HEK293 (cell line): ENCODE results near the gene EPM2A.

Experiments used
- ZBTB7A ChIP-seq: fragments of 450-650 bp; formaldehyde crosslinking; IDR thresholded peaks from 2 replicates; pipeline ENCODE4 v1.5.1; 2016; ENCODE audit warnings: low read depth, missing biosample characterization, missing genetic modification characterization
- ZNF311 ChIP-seq: fragments of 450-650 bp; formaldehyde crosslinking; IDR thresholded peaks from 2 replicates; pipeline ENCODE4 v1.5.1; 2017; ENCODE audit warnings: missing biosample characterization, missing genetic modification characterization, borderline replicate concordance
- ZNF658 ChIP-seq: fragments of 450-650 bp; formaldehyde crosslinking; IDR thresholded peaks from 2 replicates; pipeline ENCODE4; 2016; ENCODE audit warnings: missing biosample characterization, missing genetic modification characterization
- TF ChIP-seq, protein P1 (sequence below): fragments of 450-650 bp; formaldehyde crosslinking; IDR thresholded peaks from 2 replicates; pipeline ENCODE4 v1.5.1; 2016; ENCODE audit warnings: missing biosample characterization, missing genetic modification characterization

DNA sequence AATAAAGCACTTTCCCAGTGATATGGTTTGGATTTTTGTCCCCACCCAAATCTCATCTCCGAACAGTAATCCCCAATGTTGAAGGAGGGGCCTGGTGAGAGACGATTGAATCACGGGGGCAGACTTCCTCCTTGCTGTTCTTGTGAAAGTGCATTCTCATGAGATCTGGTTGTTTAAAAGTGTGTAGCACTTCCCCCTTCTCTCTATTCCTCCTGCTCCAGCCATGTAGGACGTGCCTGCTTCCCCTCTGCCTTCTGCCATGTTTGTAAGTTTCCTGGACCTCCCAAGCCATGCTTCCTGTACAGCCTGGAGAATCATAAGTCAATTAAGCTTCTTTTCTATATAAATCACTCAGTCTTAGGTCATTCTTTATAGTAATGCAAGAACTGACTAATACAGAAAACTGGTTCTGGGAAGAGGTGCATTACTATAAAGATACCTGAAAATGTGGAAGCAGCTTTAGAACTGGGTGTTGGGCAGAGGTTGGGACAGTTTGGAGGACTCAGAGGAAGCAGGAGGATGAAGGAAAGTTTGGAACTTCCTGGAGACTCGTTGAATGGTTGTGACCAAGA is 7.4 kb downstream of the EPM2A start:
- TF ChIP-seq ZBTB7A (tag by site-specific recombination) (no peak), ZNF311 (tag by site-specific recombination) (no peak), ZNF658 (tag by site-specific recombination) (no peak)
- TF ChIP-seq, protein P1, sequence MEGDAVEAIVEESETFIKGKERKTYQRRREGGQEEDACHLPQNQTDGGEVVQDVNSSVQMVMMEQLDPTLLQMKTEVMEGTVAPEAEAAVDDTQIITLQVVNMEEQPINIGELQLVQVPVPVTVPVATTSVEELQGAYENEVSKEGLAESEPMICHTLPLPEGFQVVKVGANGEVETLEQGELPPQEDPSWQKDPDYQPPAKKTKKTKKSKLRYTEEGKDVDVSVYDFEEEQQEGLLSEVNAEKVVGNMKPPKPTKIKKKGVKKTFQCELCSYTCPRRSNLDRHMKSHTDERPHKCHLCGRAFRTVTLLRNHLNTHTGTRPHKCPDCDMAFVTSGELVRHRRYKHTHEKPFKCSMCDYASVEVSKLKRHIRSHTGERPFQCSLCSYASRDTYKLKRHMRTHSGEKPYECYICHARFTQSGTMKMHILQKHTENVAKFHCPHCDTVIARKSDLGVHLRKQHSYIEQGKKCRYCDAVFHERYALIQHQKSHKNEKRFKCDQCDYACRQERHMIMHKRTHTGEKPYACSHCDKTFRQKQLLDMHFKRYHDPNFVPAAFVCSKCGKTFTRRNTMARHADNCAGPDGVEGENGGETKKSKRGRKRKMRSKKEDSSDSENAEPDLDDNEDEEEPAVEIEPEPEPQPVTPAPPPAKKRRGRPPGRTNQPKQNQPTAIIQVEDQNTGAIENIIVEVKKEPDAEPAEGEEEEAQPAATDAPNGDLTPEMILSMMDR: no peak
